GM12872 (cell line): ENCODE results near the gene GRID1.

Source experiments
- CTCF ChIP-seq: IDR thresholded peaks from 3 replicates; pipeline ENCODE4 v1.5.1; 2011; ENCODE audit warnings: low read depth, mild to moderate bottlenecking, low read length, moderate library complexity; ENCODE audit not compliant: insufficient read depth

The GRID1 gene

GRCh38 chr10:85849315-85849714 lies 517.3 kb downstream of the GRID1 start:
- TF ChIP-seq CTCF = no peak

GRCh38 chr10:85848756-85849155 lies 517.8 kb downstream of the GRID1 start:
- TF ChIP-seq CTCF = no peak

GRCh38 chr10:85847085-85847484 lies 519.5 kb downstream of the GRID1 start:
- TF ChIP-seq CTCF = no peak

GRCh38 chr10:85832988-85833387 lies 533.6 kb downstream of the GRID1 start:
- TF ChIP-seq CTCF = no peak

- TF ChIP-seq CTCF = no peak
These were observed 535.2 kb downstream of the GRID1 start for GRCh38 chr10:85831422-85831821.

- TF ChIP-seq CTCF = no peak
These were observed 540.2 kb downstream of the GRID1 start for GRCh38 chr10:85826377-85826776.

GRCh38 chr10:85811405-85811804 lies 555.2 kb downstream of the GRID1 start:
- TF ChIP-seq CTCF = no peak

GRCh38 chr10:85810674-85811073 lies 555.9 kb downstream of the GRID1 start:
- no peak for TF ChIP-seq CTCF
